Stimulated activated naive CD8-positive, alpha-beta T cell treated with anti-CD3 and anti-CD28 coated beads, Interleukin-15, Interleukin-2, amounts not matched to agents 100 ng/mL and 50 ng/mL, for 24 hours (primary cell): ENCODE data around the gene ZSCAN18.

Experiments used
- H3K27ac Mint-ChIP-seq: one replicate; pipeline ENCODE4 v1.8.0; 2021; ENCODE audit warnings: mild to moderate bottlenecking, mixed read lengths
- H3K27me3 Mint-ChIP-seq: one replicate; pipeline ENCODE4 v1.8.0; 2021; ENCODE audit warnings: mixed read lengths
- H3K36me3 Mint-ChIP-seq: one replicate; pipeline ENCODE4 v1.8.0; 2021; ENCODE audit warnings: low read depth, mixed read lengths
- H3K4me1 Mint-ChIP-seq: one replicate; pipeline ENCODE4 v1.8.0; 2021; ENCODE audit warnings: low read depth, mixed read lengths
- H3K4me3 Mint-ChIP-seq: one replicate; pipeline ENCODE4 v1.8.0; 2021; ENCODE audit warnings: mild to moderate bottlenecking, mixed read lengths
- H3K9me3 Mint-ChIP-seq: one replicate; pipeline ENCODE4 v1.8.0; 2021; ENCODE audit warnings: mixed read lengths

Gene ZSCAN18

GRCh38 chr19:58095328-58095727, 2.7 kb downstream of the ZSCAN18 start:
- Mint-ChIP-seq H3K27me3 (no peaks in the 10 kb centered on the region), H3K9me3 (peaks cover 23% of the 10 kb centered on the region), H3K36me3 (peaks cover 35% of the 10 kb centered on the region)

GRCh38 chr19:58093071-58093470, 5.0 kb downstream of the ZSCAN18 start:
- Mint-ChIP-seq H3K4me3 (no peak overlapping the region), H3K4me1 (peaks cover 7% of the 10 kb centered on the region), H3K9me3 (peaks cover 16% of the 10 kb centered on the region), H3K36me3 (peaks cover 32% of the 10 kb centered on the region), H3K27ac (no peak overlapping the region), H3K27me3 (no peaks in the 10 kb centered on the region)

More at GRCh38 chr19:58095328-58095727, 2.7 kb downstream of the ZSCAN18 start:
- Mint-ChIP-seq H3K4me1 (peaks cover 13% of the 10 kb centered on the region), H3K27ac (no peak overlapping the region), H3K4me3 (no peak overlapping the region)

- Mint-ChIP-seq H3K4me3 (no peak overlapping the region), H3K36me3 (peaks cover 33% of the 10 kb centered on the region), H3K4me1 (no peaks in the 10 kb centered on the region), H3K9me3 (peaks cover 11% of the 10 kb centered on the region), H3K27me3 (no peaks in the 10 kb centered on the region), H3K27ac (no peak overlapping the region)
Observed at GRCh38 chr19:58091251-58091995, 6.6 kb downstream of the ZSCAN18 start.

DNA sequence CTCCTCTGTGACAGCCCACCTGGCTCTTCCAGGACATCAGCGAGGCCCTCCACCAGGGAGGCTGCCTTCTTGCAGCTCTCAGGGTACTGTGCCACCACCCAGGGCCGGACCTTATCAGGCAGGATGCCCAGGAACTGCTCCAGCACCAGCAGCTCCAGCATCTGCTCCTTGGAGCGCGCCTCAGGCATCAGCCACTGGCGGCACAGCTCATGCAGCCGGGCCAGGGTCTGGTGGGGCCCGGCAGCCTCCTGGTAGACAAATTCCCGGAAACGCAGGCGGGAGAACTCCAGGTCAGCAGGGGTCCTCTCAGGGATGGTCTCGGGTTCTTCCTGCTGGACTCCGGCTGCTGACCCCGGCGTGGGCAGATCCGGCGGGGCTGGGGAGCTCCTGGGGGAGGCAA, 8.2 kb downstream of the ZSCAN18 start:
- Mint-ChIP-seq H3K4me1 (no peaks in the 10 kb centered on the region), H3K27ac (no peak overlapping the region), H3K9me3 (peaks cover 7% of the 10 kb centered on the region), H3K36me3 (peaks cover 30% of the 10 kb centered on the region), H3K27me3 (no peaks in the 10 kb centered on the region), H3K4me3 (no peak overlapping the region)

- Mint-ChIP-seq H3K36me3 (peaks cover 35% of the 10 kb centered on the region), H3K27me3 (no peaks in the 10 kb centered on the region), H3K4me3 (no peak overlapping the region), H3K27ac (no peak overlapping the region), H3K4me1 (no peaks in the 10 kb centered on the region), H3K9me3 (peaks cover 12% of the 10 kb centered on the region)
Observed at GRCh38 chr19:58088521-58089052, 9.4 kb downstream of the ZSCAN18 start.

GRCh38 chr19:58086825-58087710, 11.0 kb downstream of the ZSCAN18 start:
- Mint-ChIP-seq H3K9me3 (peaks cover 11% of the 10 kb centered on the region), H3K4me1 (no peaks in the 10 kb centered on the region), H3K36me3 (peaks cover 37% of the 10 kb centered on the region), H3K27ac (no peak overlapping the region), H3K27me3 (no peaks in the 10 kb centered on the region), H3K4me3 (no peak overlapping the region)

GRCh38 chr19:58085348-58085875, 12.6 kb downstream of the ZSCAN18 start:
- Mint-ChIP-seq H3K9me3 (peaks cover 23% of the 10 kb centered on the region), H3K27ac (no peak overlapping the region), H3K4me3 (no peak overlapping the region), H3K4me1 (no peaks in the 10 kb centered on the region), H3K27me3 (no peaks in the 10 kb centered on the region), H3K36me3 (peaks cover 40% of the 10 kb centered on the region)

GRCh38 chr19:58084596-58085347, 13.3 kb downstream of the ZSCAN18 start:
- peaks cover 27% of the 10 kb centered on the region for H3K9me3 Mint-ChIP-seq
- no peak overlapping the region for H3K4me3 Mint-ChIP-seq
- H3K27me3 Mint-ChIP-seq, result no peaks in the 10 kb centered on the region
- H3K27ac Mint-ChIP-seq, result no peak overlapping the region
- H3K4me1 Mint-ChIP-seq, result no peaks in the 10 kb centered on the region
- H3K36me3 Mint-ChIP-seq, result peaks cover 44% of the 10 kb centered on the region

DNA sequence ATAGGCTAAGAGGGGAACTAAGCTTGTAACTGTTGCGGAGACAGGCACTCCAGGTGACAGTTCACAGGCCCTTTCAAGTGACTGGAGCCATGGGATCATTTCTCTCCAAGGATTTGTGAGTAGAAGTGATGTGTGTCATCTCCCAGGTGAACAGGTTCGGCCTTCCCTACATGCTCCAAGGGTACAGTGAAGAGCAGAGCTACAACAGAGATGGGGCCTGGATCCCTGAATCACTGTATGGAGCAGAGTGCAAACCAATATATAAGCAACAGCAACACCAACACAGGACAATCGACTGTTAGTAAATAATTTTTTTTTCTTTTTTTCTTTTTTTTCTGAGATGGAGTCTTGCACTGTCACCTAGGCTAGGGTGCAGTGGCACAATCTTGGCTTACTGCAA, 15.0 kb downstream of the ZSCAN18 start:
- Mint-ChIP-seq H3K9me3 (peaks cover 27% of the 10 kb centered on the region), H3K4me3 (no peak overlapping the region), H3K4me1 (no peaks in the 10 kb centered on the region), H3K36me3 (peaks cover 39% of the 10 kb centered on the region), H3K27ac (no peak overlapping the region), H3K27me3 (no peaks in the 10 kb centered on the region)

- H3K27me3 Mint-ChIP-seq, result no peaks in the 10 kb centered on the region
- H3K4me3 Mint-ChIP-seq, result no peak overlapping the region
- peaks cover 34% of the 10 kb centered on the region for H3K9me3 Mint-ChIP-seq
- peaks cover 34% of the 10 kb centered on the region for H3K36me3 Mint-ChIP-seq
- no peaks in the 10 kb centered on the region for H3K4me1 Mint-ChIP-seq
- no peak overlapping the region for H3K27ac Mint-ChIP-seq
Observed at GRCh38 chr19:58079792-58080191, 18.2 kb downstream of the ZSCAN18 start.

DNA sequence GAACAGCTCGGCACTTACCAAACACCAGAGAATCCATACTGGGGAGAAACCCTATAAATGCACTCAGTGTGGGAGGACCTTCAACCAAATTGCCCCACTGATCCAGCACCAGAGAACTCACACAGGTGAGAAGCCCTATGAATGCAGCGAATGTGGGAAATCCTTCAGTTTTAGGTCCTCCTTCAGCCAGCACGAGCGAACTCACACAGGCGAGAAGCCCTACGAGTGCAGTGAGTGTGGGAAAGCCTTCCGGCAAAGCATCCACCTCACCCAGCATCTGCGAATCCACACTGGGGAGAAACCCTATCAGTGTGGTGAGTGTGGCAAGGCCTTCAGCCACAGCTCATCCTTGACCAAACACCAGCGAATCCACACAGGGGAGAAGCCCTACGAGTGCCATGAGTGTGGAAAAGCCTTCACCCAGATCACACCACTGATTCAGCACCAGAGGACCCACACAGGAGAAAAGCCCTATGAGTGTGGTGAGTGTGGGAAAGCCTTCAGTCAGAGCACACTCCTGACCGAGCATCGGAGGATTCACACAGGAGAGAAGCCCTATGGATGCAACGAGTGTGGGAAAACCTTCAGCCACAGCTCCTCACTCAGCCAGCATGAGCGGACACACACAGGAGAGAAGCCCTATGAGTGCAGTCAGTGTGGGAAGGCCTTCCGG, 30.7 kb downstream of the ZSCAN18 start:
- H3K36me3 Mint-ChIP-seq, result peaks cover 78% of the 10 kb centered on the region
- H3K4me3 Mint-ChIP-seq, result no peak overlapping the region
- H3K27ac Mint-ChIP-seq, result no peak overlapping the region
- H3K4me1 Mint-ChIP-seq, result no peaks in the 10 kb centered on the region
- H3K9me3 Mint-ChIP-seq, result peaks cover 61% of the 10 kb centered on the region
- no peaks in the 10 kb centered on the region for H3K27me3 Mint-ChIP-seq

DNA sequence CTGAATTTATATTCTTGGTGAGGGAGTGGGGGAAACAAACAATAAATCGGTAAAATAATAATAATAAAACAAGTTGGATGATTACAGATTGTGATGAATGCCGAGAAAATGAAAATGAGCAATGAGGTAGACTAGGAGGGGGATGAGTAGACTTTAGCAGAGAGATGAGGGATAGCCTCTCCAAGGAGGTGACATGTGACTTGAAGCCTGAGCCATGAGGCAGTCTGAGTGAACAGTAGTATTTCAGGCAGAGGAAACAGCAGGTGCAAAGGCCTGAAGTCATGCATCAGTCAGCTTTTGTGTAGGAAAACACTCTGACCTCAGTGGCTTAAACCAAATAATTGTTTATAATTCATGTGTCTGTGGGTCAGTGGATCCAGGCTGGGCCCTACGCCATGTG, 34.3 kb downstream of the ZSCAN18 start:
- H3K4me3 Mint-ChIP-seq, result no peak overlapping the region

DNA sequence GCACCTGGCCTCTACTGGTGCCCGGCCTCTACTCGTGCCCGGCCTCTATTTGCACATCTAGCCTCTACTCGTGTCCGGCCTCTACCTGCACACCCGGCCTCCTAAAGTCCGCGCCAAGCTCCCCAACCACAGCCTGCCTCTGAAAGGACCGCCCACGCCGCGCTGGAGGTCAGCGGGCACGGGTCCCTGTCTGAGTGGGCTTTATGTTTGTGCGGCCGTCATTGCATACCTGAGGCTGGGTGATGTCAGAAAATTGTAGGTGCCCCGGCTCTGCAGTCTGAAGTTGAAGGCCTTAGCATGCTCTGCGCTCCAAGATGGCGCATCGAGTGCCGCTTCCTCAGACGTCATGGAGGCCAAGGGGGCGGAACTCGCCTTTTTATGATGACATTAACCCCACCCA, 37.8 kb downstream of the ZSCAN18 start:
- Mint-ChIP-seq H3K27me3 (peaks cover 11% of the 10 kb centered on the region), H3K27ac (no peak overlapping the region), H3K9me3 (peaks cover 45% of the 10 kb centered on the region), H3K4me1 (peaks cover 7% of the 10 kb centered on the region), H3K4me3 (peak overlapping the region; percentile 52), H3K36me3 (peaks cover 46% of the 10 kb centered on the region)

More for the DNA sequence above, 34.3 kb downstream of the ZSCAN18 start:
- Mint-ChIP-seq H3K27ac (no peak overlapping the region), H3K4me1 (peaks cover 6% of the 10 kb centered on the region), H3K9me3 (peaks cover 56% of the 10 kb centered on the region), H3K36me3 (peaks cover 65% of the 10 kb centered on the region), H3K27me3 (peaks cover 1% of the 10 kb centered on the region)

- H3K4me1 Mint-ChIP-seq, result peaks cover 7% of the 10 kb centered on the region
- peaks cover 43% of the 10 kb centered on the region for H3K36me3 Mint-ChIP-seq
- H3K27me3 Mint-ChIP-seq, result peaks cover 12% of the 10 kb centered on the region
- peak overlapping the region; percentile 62 for H3K4me3 Mint-ChIP-seq
- H3K9me3 Mint-ChIP-seq, result peaks cover 41% of the 10 kb centered on the region
- no peak overlapping the region for H3K27ac Mint-ChIP-seq
Observed at GRCh38 chr19:58059671-58060078, 38.4 kb downstream of the ZSCAN18 start.
